K562 (cell line): ENCODE measurements around the gene SOD1. TPM values are rescaled to one million over a fixed set of nuclear protein-coding genes. Genes with fewer than 3 reads are reported as not detected.

Experiments used
- ATAC-seq: fragments of 200-7000 bp; cut with Tn5 transposase; 3 replicates; pipeline ENCODE4 v1.9.1; 2020; ENCODE audit warnings: moderate library complexity
- BruUV-seq: library from RNA; stranded (reverse); fragments of 400-500 nt; replicated peaks from 2 replicates; lab custom pipeline; 2021; lab: Mats Ljungman, UMichigan
- CTCF ChIA-PET: fragments of 300-600 bp; formaldehyde crosslinking; extraction: SDS; loops from one replicate; lab custom pipeline; 2021; ENCODE audit warnings: low intra/inter-chr PET ratio; lab: Yijun Ruan, JAX
- POLR2A ChIA-PET: fragments of 300-600, 350-650 bp; sonication (Branson Sonifier 250); formaldehyde crosslinking; extraction: SDS; loops from one replicate; lab custom pipeline; 2021; ENCODE audit warnings: antibody characterized with exemption, inconsistent platforms; lab: Yijun Ruan, JAX
- DNase-seq, 4 experiments: peaks; one replicate each; pipeline versions ENCODE4 v3.0.0 to v3.0.0-alpha.2; 2011 to 2018; ENCODE audit warnings: low spot score in 3 of 4, mixed read lengths in 3 of 4; ENCODE audit errors: extremely low read depth in 1 of 4
- FAIRE-seq: peaks from 2 replicates; lab custom pipeline; 2011; peaks lifted over from hg19 to GRCh38; lab: Jason Lieb, UNC
- H2AFZ ChIP-seq: 2 replicates; pipeline ENCODE4 v1.6.0; 2011; ENCODE audit warnings: low read depth, low read length, control low read depth, inconsistent platforms
- H3K27ac ChIP-seq: fragments of 200-600 bp; 3 replicates; pipeline ENCODE4 v1.8.0; 2011; ENCODE audit warnings: low read depth, mild to moderate bottlenecking, control low read depth, inconsistent platforms, low read length, moderate library complexity, mixed read lengths; ENCODE audit errors: extremely low read depth
- H3K27me3 ChIP-seq, 2 experiments: fragments of 300-600 bp in 1 of 2; 2 replicates in 1 of 2; 3 replicates in 1 of 2; pipeline versions ENCODE4 v1.6.0 to v1.8.0; 2011; ENCODE audit warnings: inconsistent platforms in 2 of 2, low read length in 2 of 2, mild to moderate bottlenecking in 1 of 2, mixed read lengths in 1 of 2, moderate library complexity in 1 of 2; ENCODE audit not compliant: control insufficient read depth in 2 of 2, insufficient read depth in 2 of 2
- H3K36me3 ChIP-seq: fragments of 300-600 bp; 3 replicates; pipeline ENCODE4 v1.8.0; 2011; ENCODE audit warnings: mild to moderate bottlenecking, low read length, inconsistent platforms; ENCODE audit not compliant: control insufficient read depth, insufficient read depth
- H3K4me1 ChIP-seq, 2 experiments: fragments of 200-600 bp in 1 of 2; replicated peaks in 1 of 2; 2 replicates in 1 of 2; 3 replicates in 1 of 2; pipeline versions ENCODE4 v1.5.1 to v1.8.0; 2011; ENCODE audit warnings: inconsistent platforms in 2 of 2, low read length in 2 of 2, mild to moderate bottlenecking in 1 of 2, mixed read lengths in 1 of 2, moderate library complexity in 1 of 2; ENCODE audit not compliant: control insufficient read depth in 2 of 2, insufficient read depth in 2 of 2
- H3K4me2 ChIP-seq: 2 replicates; pipeline ENCODE4 v1.6.1; 2011; ENCODE audit warnings: low read length, control low read depth, inconsistent platforms, mixed read lengths; ENCODE audit not compliant: insufficient read depth
- H3K4me3 ChIP-seq: fragments of 200-600 bp; sonication (generic), shearing (Covaris generic); 2 replicates; pipeline ENCODE4 v1.5.1; 2016; ENCODE audit warnings: control low read depth, inconsistent platforms
- H3K79me2 ChIP-seq: fragments of 200-600 bp; 3 replicates; pipeline ENCODE4 v1.8.0; 2011; ENCODE audit warnings: low read length, inconsistent platforms; ENCODE audit not compliant: control insufficient read depth, insufficient read depth
- H3K9ac ChIP-seq, 2 experiments: 2 replicates each; pipeline versions ENCODE4 v1.6.0 to v1.6.1; 2011; ENCODE audit warnings: low read depth in 2 of 2, low read length in 2 of 2, control low read depth in 1 of 2, inconsistent platforms in 1 of 2, mild to moderate bottlenecking in 1 of 2, mixed read lengths in 1 of 2; ENCODE audit not compliant: insufficient read depth in 1 of 2
- H3K9me1 ChIP-seq: one replicate; pipeline ENCODE4 v1.6.0; 2011; ENCODE audit warnings: inconsistent platforms, mild to moderate bottlenecking, low read length, moderate library complexity; ENCODE audit not compliant: control insufficient read depth, insufficient read depth
- H3K9me3 ChIP-seq: replicated peaks from 2 replicates; pipeline ENCODE4 v1.5.1; 2011; ENCODE audit warnings: low read depth, low read length, inconsistent platforms; ENCODE audit not compliant: control insufficient read depth, insufficient read depth
- H4K20me1 ChIP-seq: replicated peaks from 2 replicates; pipeline ENCODE4 v1.6.1; 2011; ENCODE audit warnings: low read length, inconsistent platforms, mixed read lengths; ENCODE audit not compliant: control insufficient read depth, insufficient read depth
- BACH1 ChIP-seq: fragments of 200-800 bp; sonication (Bioruptor generic); IDR thresholded peaks from 2 replicates; pipeline ENCODE4 v1.6.1; 2016; ENCODE audit warnings: missing genetic modification characterization, missing compliant biosample characterization
- DLX4 ChIP-seq: fragments of 250-450 bp; sonication (Bioruptor Pico); IDR thresholded peaks from 2 replicates; pipeline ENCODE4 v1.6.1; 2021; ENCODE audit warnings: mild to moderate bottlenecking
- MAFF ChIP-seq: IDR thresholded peaks from 2 replicates; pipeline ENCODE4 v1.6.1; 2012; ENCODE audit warnings: low read length, improper control_type of control experiment
- POLR2AphosphoS2 ChIP-seq: IDR thresholded peaks from 2 replicates; pipeline ENCODE4 v1.6.1; 2012; ENCODE audit warnings: low read length, improper control_type of control experiment
- POLR2AphosphoS5 ChIP-seq: IDR thresholded peaks from 2 replicates; pipeline ENCODE4 v1.6.1; 2011; ENCODE audit warnings: mild to moderate bottlenecking, low read depth, low read length, moderate library complexity; ENCODE audit not compliant: control insufficient read depth, insufficient read depth
- SMARCB1 ChIP-seq: IDR thresholded peaks from 2 replicates; pipeline ENCODE4 v1.6.1; 2011; ENCODE audit warnings: improper control_type of control experiment, low read depth; ENCODE audit not compliant: insufficient read length
- STAT5B ChIP-seq: fragments of 250-450 bp; sonication (Bioruptor Pico); IDR thresholded peaks from 2 replicates; pipeline ENCODE4 v1.8.0; 2021; ENCODE audit warnings: mild to moderate bottlenecking, inconsistent platforms
- ZBTB43 ChIP-seq: sonication (generic); formaldehyde crosslinking; IDR thresholded peaks from 2 replicates; pipeline ENCODE4 v1.8.0; 2023; ENCODE audit warnings: mild to moderate bottlenecking, missing genetic modification reagents
- ZKSCAN1 ChIP-seq: fragments of 150-350 bp; IDR thresholded peaks from 2 replicates; pipeline ENCODE4 v1.6.1; 2016; ENCODE audit warnings: low read depth, low read length
- WGBS: fragments of 100-300 bp; shearing (Covaris generic); methylation state at CpG from one replicate; pipeline ENCODE4 v1.1.6; 2016; ENCODE audit warnings: low coverage, mixed read lengths; ENCODE audit not compliant: insufficient coverage; ENCODE audit errors: missing lambda C conversion rate; 5-methylcytosine and 5-hydroxymethylcytosine counted together
- in situ Hi-C: fragments of 300-500 bp; cut with MboI; formaldehyde crosslinking; loops from 4 replicates; pipeline ENCODE4 v1.15.0; 2018; ENCODE audit warnings: inconsistent platforms, mixed read lengths
- intact Hi-C: fragments of 100-400 bp; cut with micrococcal nuclease; formaldehyde crosslinking; loops from 2 replicates; pipeline ENCODE4 v1.14.2; 2022
- polyA plus RNA-seq, 8 experiments: library from polyadenylated mRNA; depleted of rRNA in 4 of 8; stranded (reverse) in 5 of 8; unstranded in 3 of 8; fragments of >200 nt; fragmentation: Nextera tagmentation in 2 of 8; fragmentation: Illumina TruSeq in 1 of 8; extraction: Ambion mirVana in 2 of 8; extraction: Trizol in 1 of 8; gene quantifications; 2 replicates each; pipeline versions ENCODE4 v1.2.1 to v1.2.3, GENCODE V29; 2011 to 2014; ENCODE audit warnings: inconsistent platforms in 1 of 8, missing spikeins in 1 of 8
- total RNA-seq, 7 experiments: library from RNA; depleted of rRNA in 6 of 7; stranded (reverse); fragments of >200 nt in 6 of 7; fragmentation: Illumina TruSeq in 2 of 7; extraction: Trizol in 2 of 7; gene quantifications; 2 replicates each; pipeline versions ENCODE4 v1.2.1 to v1.2.3, GENCODE V29; 2011 to 2021; ENCODE audit warnings: low replicate concordance in 1 of 7

Gene SOD1
- total and polyA plus RNA-seq, 9 of the 15 experiments (the other 6 are each of a cell fraction or from before 2014, with no cell fraction given): 452 to 1,409 (median 633) TPM

DNA sequence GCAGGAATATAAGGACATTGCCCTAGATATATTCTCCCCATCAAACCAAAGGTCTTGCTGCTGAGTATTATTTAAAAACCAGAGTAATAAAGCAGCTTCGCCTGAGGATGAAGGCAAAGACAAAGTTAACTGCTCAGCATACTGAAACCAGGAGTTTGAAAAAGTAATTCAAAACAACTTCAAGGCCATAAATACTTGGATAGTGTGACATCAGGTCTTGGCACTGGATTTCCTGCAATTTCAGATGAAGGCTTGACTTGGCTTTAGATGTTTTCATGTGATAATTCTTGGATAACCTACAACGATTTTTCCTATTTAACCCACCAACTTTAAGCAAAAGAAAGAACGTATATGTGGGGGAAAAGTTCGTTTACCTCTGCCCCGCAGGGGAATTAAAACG is 10.6 kb downstream of the SOD1 start:
- in situ Hi-C loops (no loop called here), intact Hi-C loops (no loop called here)
- H3K79me2 ChIP-seq: peaks cover 15% of the 10 kb centered on the region
- WGBS: 81% methylated on average over 6 of the region's 6 CpGs
- DNase-seq (no peak), ATAC-seq (no peak), FAIRE-seq (no peak)
- ChIA-PET POLR2A (interaction anchor here (0.9 to 2.9 kb wide), 3 partner anchors 9 to 35 kb away, joined by 3 to 20 read pairs (median 5); no protein-coding TSS in a partner anchor), CTCF (no interaction called here)
- TF ChIP-seq POLR2AphosphoS2: peak; percentile 22; the same call in 1 of the 2 replicates
- no peak for TF ChIP-seq MAFF
- no peak overlapping the region for H3K27ac ChIP-seq
- no peak overlapping the region for H2AFZ ChIP-seq
- H3K9me3 ChIP-seq: no peaks in the 10 kb centered on the region
- H3K4me1 ChIP-seq: peaks cover 2 to 5% of the 10 kb centered on the region in 2 experiments; a peak in 3 of 5 replicates
- H3K4me3 ChIP-seq: no peak overlapping the region
- peaks cover 86% of the 10 kb centered on the region for H3K36me3 ChIP-seq
- no TSS peak for BruUV-seq
- H3K4me2 ChIP-seq: no peak overlapping the region
- 0 out of 2 replicates have a peak, but pooled peaks cover 4% of the 10 kb centered on the region for H4K20me1 ChIP-seq
- no peak overlapping the region for H3K9ac ChIP-seq
- no peaks in the 10 kb centered on the region for H3K27me3 ChIP-seq
- no peaks in the 10 kb centered on the region for H3K9me1 ChIP-seq

- no peaks in the 10 kb centered on the region for H3K9me1 ChIP-seq
- no peaks in the 10 kb centered on the region for H4K20me1 ChIP-seq
- no peak overlapping the region for H3K27ac ChIP-seq
- peaks cover 0 to 5% of the 10 kb centered on the region in 2 experiments; a peak in 2 of 5 replicates for H3K4me1 ChIP-seq
- in situ Hi-C loops: no loop called here
- ATAC-seq (peak; percentile 12), FAIRE-seq (no peak), DNase-seq (no peak)
- TSS peak; percentile 27 for BruUV-seq
- intact Hi-C loops: no loop called here
- no peak overlapping the region for H3K9ac ChIP-seq
- POLR2A ChIA-PET: interaction anchor here (0.7 to 2.9 kb wide), 4 partner anchors 10 to 346 kb away, joined by 3 to 20 read pairs (median 4); no protein-coding TSS in a partner anchor
- 95% methylated on average over 12 of the region's 12 CpGs for WGBS
- H3K79me2 ChIP-seq: peaks cover 5% of the 10 kb centered on the region; the same call in 1 of the 3 replicates
- no peak overlapping the region for H3K4me3 ChIP-seq
- H3K9me3 ChIP-seq: no peaks in the 10 kb centered on the region
- CTCF ChIA-PET: no interaction called here
- no peak overlapping the region for H2AFZ ChIP-seq
- H3K4me2 ChIP-seq: no peak overlapping the region
- no peaks in the 10 kb centered on the region for H3K27me3 ChIP-seq
- peaks cover 83% of the 10 kb centered on the region for H3K36me3 ChIP-seq
- no peak for TF ChIP-seq SMARCB1
- no peak for TF ChIP-seq ZKSCAN1
- TF ChIP-seq POLR2AphosphoS5: no peak
- TF ChIP-seq ZBTB43 (CRISPR knock-in tag): no peak
- no peak for TF ChIP-seq DLX4 (CRISPR knock-in tag)
- TF ChIP-seq STAT5B (CRISPR knock-in tag): no peak
- no peak for TF ChIP-seq BACH1 (tag)
These were observed 11.7 kb downstream of the SOD1 start for GRCh38 chr21:31671146-31671716.
